Measurements from ENCODE around the gene INAFM2. TPM values are rescaled to one million over a fixed set of nuclear protein-coding genes. Genes with fewer than 3 reads are reported as not detected.

The INAFM2 gene
- total and polyA plus RNA-seq, 2 donors (not counting 1 experiment from before 2014, with no cell fraction given), result 8.9 to 11.0 TPM

- H3K27me3 ChIP-seq (ENCODE audit: control insufficient read depth, insufficient read depth, low read length), result peaks cover 5% of the 10 kb centered on the region
- H3K4me2 ChIP-seq (ENCODE audit: extremely low read depth, insufficient read depth, low read length), result no peak overlapping the region
- DNase-seq (ENCODE audit: low read depth in 2 of 2), result no peak
- H3K9me3 ChIP-seq (ENCODE audit: control insufficient read depth, insufficient read depth, low read depth, low read length), result no peaks in the 10 kb centered on the region
- no peak overlapping the region for H3K4me3 ChIP-seq (replicated peaks in 1 of 4; ENCODE audit: control extremely low read depth in 1 of 4, insufficient read depth in 1 of 4, low read depth in 3 of 4, low read length in 4 of 4)
- H2AFZ ChIP-seq (ENCODE audit: low read length), result no peak overlapping the region
- H3K27ac ChIP-seq (ENCODE audit: insufficient read depth, low read length), result no peak overlapping the region
- peaks cover 15% of the 10 kb centered on the region for H3K4me1 ChIP-seq (ENCODE audit: control insufficient read depth, extremely low read depth, insufficient read depth, low read length)
- H3K79me2 ChIP-seq (ENCODE audit: control insufficient read depth, insufficient read depth, low read length), result no peaks in the 10 kb centered on the region
- no peaks in the 10 kb centered on the region for H4K20me1 ChIP-seq (ENCODE audit: control insufficient read depth, extremely low read depth, insufficient read depth, low read length)
- no peaks in the 10 kb centered on the region for H3K36me3 ChIP-seq (ENCODE audit: control insufficient read depth, insufficient read depth, low read length)
- TF ChIP-seq EZH2 (IDR thresholded peaks at IDR 0.05; ENCODE audit: low read length, missing control alignments), result no peak
- TF ChIP-seq, protein P1, sequence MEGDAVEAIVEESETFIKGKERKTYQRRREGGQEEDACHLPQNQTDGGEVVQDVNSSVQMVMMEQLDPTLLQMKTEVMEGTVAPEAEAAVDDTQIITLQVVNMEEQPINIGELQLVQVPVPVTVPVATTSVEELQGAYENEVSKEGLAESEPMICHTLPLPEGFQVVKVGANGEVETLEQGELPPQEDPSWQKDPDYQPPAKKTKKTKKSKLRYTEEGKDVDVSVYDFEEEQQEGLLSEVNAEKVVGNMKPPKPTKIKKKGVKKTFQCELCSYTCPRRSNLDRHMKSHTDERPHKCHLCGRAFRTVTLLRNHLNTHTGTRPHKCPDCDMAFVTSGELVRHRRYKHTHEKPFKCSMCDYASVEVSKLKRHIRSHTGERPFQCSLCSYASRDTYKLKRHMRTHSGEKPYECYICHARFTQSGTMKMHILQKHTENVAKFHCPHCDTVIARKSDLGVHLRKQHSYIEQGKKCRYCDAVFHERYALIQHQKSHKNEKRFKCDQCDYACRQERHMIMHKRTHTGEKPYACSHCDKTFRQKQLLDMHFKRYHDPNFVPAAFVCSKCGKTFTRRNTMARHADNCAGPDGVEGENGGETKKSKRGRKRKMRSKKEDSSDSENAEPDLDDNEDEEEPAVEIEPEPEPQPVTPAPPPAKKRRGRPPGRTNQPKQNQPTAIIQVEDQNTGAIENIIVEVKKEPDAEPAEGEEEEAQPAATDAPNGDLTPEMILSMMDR (conservative IDR thresholded peaks at IDR 0.05 in 1 of 2, IDR thresholded peaks at IDR 0.05 in 1 of 2; ENCODE audit: low read depth in 1 of 2, low read length in 2 of 2), result no peak
- no peak overlapping the region for H3K9ac ChIP-seq (ENCODE audit: insufficient read depth, low read length)
Measured at GRCh38 chr15:40346579-40347558, 23.4 kb downstream of the INAFM2 start.

GRCh38 chr15:40347559-40348473 is 24.3 kb downstream of the INAFM2 start:
- Histone ChIP-seq H3K4me3 (replicated peaks in 1 of 4; ENCODE audit: control extremely low read depth in 1 of 4, insufficient read depth in 1 of 4, low read depth in 3 of 4, low read length in 4 of 4) (no peak overlapping the region), H3K27me3 (ENCODE audit: control insufficient read depth, insufficient read depth, low read length) (peaks cover 5% of the 10 kb centered on the region), H3K4me1 (ENCODE audit: control insufficient read depth, extremely low read depth, insufficient read depth, low read length) (peaks cover 14% of the 10 kb centered on the region), H3K9ac (ENCODE audit: insufficient read depth, low read length) (no peak overlapping the region), H4K20me1 (ENCODE audit: control insufficient read depth, extremely low read depth, insufficient read depth, low read length) (no peaks in the 10 kb centered on the region), H3K4me2 (ENCODE audit: extremely low read depth, insufficient read depth, low read length) (no peak overlapping the region), H3K27ac (ENCODE audit: insufficient read depth, low read length) (no peak overlapping the region), H2AFZ (ENCODE audit: low read length) (no peak overlapping the region), H3K79me2 (ENCODE audit: control insufficient read depth, insufficient read depth, low read length) (no peaks in the 10 kb centered on the region), H3K36me3 (ENCODE audit: control insufficient read depth, insufficient read depth, low read length) (no peaks in the 10 kb centered on the region), H3K9me3 (ENCODE audit: control insufficient read depth, insufficient read depth, low read depth, low read length) (no peaks in the 10 kb centered on the region)
- no peak for DNase-seq (ENCODE audit: low read depth in 2 of 2)
- TF ChIP-seq, protein P1 (conservative IDR thresholded peaks at IDR 0.05 in 1 of 2, IDR thresholded peaks at IDR 0.05 in 1 of 2; ENCODE audit: low read depth in 1 of 2, low read length in 2 of 2), result no peak
- TF ChIP-seq EZH2 (IDR thresholded peaks at IDR 0.05; ENCODE audit: low read length, missing control alignments), result no peak

DNA sequence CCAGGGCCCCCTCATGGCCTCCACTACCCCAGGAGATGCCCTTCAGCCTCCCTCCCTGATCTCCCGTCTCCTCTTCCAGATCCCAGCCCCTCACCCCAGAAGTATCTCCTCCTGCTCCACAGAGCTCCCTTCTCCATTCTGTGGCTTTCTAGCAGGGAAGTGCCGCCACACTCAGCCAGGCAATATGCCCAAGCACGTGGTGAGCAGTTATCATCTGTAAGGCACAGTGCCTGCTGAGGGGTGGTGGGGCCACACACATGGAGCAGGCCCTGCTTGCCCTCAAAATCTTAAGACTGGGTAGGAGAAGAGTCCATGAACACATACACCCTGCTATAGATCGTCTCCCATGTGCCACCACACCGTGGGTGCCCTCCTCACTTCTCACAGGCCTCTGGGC is 25.0 kb downstream of the INAFM2 start:
- H3K79me2 ChIP-seq (ENCODE audit: control insufficient read depth, insufficient read depth, low read length), result no peaks in the 10 kb centered on the region
- peaks cover 9% of the 10 kb centered on the region for H3K4me1 ChIP-seq (ENCODE audit: control insufficient read depth, extremely low read depth, insufficient read depth, low read length)
- H3K4me3 ChIP-seq (replicated peaks in 1 of 4; ENCODE audit: control extremely low read depth in 1 of 4, insufficient read depth in 1 of 4, low read depth in 3 of 4, low read length in 4 of 4), result no peak overlapping the region
- no peak for DNase-seq (ENCODE audit: low read depth in 2 of 2)
- no peak overlapping the region for H2AFZ ChIP-seq (ENCODE audit: low read length)
- no peak overlapping the region for H3K27ac ChIP-seq (ENCODE audit: insufficient read depth, low read length)
- TF ChIP-seq, protein P1 (conservative IDR thresholded peaks at IDR 0.05 in 1 of 2, IDR thresholded peaks at IDR 0.05 in 1 of 2; ENCODE audit: low read depth in 1 of 2, low read length in 2 of 2), result no peak
- TF ChIP-seq EZH2 (IDR thresholded peaks at IDR 0.05; ENCODE audit: low read length, missing control alignments), result no peak
- H3K9me3 ChIP-seq (ENCODE audit: control insufficient read depth, insufficient read depth, low read depth, low read length), result no peaks in the 10 kb centered on the region
- H4K20me1 ChIP-seq (ENCODE audit: control insufficient read depth, extremely low read depth, insufficient read depth, low read length), result no peaks in the 10 kb centered on the region
- peaks cover 10% of the 10 kb centered on the region for H3K27me3 ChIP-seq (ENCODE audit: control insufficient read depth, insufficient read depth, low read length)
- H3K36me3 ChIP-seq (ENCODE audit: control insufficient read depth, insufficient read depth, low read length), result no peaks in the 10 kb centered on the region
- H3K9ac ChIP-seq (ENCODE audit: insufficient read depth, low read length), result no peak overlapping the region
- no peak overlapping the region for H3K4me2 ChIP-seq (ENCODE audit: extremely low read depth, insufficient read depth, low read length)
